GM19035 (cell line): ENCODE results near the gene FABP1.

Experiments used
- ATAC-seq: cut with Tn5 transposase; IDR thresholded peaks from one replicate; pipeline ENCODE4 v1.9.1; 2021; ENCODE audit not compliant: unreplicated experiment

FABP1 gene

DNA sequence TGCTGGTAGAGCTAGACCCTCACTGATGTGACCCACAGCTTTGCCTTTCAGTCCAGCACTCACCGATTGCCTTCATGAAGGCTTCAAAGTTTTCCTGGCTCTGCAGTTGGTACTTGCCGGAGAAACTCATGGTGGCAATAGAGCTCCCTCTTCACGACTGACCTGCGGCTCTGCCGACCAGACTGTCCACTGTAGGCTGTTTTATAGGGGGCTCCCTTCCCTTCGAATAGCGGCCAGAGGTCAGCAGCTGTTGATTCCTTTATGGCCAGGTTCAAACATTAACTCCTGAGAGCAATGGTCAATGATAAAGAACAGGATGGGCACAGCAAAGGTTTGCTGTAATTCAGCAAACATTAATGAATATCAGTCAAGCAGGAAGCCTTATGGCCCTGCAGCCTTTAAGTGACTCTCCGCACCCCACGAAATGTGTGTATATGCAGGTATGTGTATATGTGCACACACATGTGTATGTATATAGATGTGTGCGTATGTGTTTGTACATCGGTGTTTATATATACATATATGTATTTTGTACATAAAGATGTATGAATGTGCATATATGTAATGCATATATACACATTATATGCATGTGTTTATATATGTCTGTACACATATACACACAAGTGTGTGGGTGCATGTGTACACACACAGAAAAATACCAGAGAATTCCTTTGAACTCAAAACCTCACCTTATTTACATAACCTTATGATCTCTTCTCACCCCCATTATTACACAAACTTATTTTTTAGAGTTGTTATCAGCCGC is at the start of gene FABP1:
Gene FABP1 (minus strand): TSS at position 175 of the 766 bp plus-strand sequence. CDS start 45 bp downstream, at position 130.
- no peak for ATAC-seq

- no peak for ATAC-seq
These were observed 49.7 kb upstream of the FABP1 start for GRCh38 chr2:88177556-88177955.

- ATAC-seq, result no peak
These were observed 48.6 kb upstream of the FABP1 start for GRCh38 chr2:88176352-88176984.

- no peak for ATAC-seq
These were observed 45.0 kb upstream of the FABP1 start for GRCh38 chr2:88172882-88173281.

DNA sequence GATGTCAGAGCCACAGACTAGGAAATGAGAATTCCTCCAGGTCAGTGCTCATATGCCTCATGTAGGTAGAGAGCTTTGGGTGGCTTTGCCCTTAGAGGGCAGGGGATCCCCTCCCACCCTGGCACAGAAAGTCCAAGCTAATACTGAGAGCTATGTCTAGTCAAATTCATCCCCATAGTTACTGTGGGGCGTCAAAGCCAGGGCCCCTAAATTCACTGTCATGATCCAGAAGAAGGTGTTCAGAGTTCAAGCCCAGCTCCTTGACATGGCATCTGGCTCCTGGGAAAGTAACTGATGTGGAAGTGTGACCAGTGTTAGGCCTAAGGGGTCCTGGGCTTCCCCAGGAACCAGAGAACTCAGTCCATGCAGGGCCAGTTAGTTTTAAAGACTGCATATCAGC is 44.1 kb upstream of the FABP1 start:
- ATAC-seq, result no peak

DNA sequence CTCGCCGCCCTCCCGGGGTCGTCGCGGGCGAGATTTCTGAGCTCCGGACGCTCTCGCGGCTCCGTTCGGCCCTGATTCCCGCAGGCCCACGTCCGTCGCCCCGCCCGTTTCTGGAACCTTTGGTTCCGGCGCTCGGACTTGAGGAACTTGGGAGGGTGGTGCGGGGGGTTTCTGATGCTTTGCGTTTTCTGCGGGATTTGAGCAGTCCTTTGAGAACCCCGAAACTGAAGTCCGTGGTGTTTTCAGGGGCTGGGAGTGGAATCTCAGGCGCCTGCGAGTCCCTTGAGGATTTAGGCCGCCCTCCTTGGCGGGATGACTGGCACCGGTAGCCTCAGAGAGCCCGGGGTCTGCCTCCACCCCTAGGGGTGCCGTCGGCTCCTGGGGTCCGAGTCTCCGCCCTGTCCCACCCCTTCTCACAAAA is 42.6 kb upstream of the FABP1 start:
- no peak for ATAC-seq

DNA sequence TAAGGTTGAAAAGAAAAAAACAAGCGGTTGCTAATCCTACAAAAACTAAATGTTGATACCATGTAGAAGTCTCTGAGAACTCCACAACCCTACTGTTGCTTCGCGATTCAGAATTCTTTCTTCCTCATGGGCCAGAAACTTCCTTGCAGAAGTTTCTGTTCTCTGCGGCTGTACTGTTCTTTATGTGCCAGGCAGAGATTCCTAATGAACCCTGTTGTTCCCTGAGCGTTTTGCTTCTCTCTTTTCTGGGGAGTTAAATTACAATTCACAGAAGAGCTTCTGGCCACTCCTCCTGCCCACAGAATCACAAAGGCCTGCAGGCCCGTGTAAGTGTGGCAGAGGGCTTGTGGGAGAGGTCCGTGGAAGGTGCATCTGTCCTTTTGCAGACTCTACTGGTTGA is 40.5 kb upstream of the FABP1 start:
- no peak for ATAC-seq

DNA sequence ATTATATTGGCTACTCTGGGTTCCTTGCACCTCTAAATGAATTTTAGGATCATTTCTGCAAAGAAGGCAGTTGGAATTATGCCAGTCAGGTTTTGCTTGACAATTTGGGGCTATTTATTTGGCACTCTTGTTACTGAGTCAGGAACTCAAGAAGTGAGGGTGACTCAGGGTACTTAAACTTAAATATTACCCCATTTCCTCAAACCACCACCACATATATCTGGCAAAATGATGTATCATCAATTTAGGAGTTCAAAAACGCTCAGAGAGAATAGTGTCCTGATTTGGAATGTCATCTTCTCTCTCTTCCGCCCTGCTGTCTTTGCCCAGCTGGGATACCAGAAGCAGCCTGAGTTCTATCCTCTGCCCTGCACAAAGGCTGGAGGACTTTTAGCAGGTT is 39.9 kb upstream of the FABP1 start:
- no peak for ATAC-seq

- no peak for ATAC-seq
These were observed 37.6 kb upstream of the FABP1 start for GRCh38 chr2:88165332-88166003.

GRCh38 chr2:88161446-88162244 is 33.8 kb upstream of the FABP1 start:
- no peak for ATAC-seq

GRCh38 chr2:88160517-88160916 is 32.7 kb upstream of the FABP1 start:
- no peak for ATAC-seq

- no peak for ATAC-seq
These were observed 32.1 kb upstream of the FABP1 start for GRCh38 chr2:88159955-88160415.

- ATAC-seq, result no peak
These were observed 31.6 kb upstream of the FABP1 start for GRCh38 chr2:88159481-88159880.

- no peak for ATAC-seq
These were observed 21.1 kb upstream of the FABP1 start for GRCh38 chr2:88148929-88149438.

DNA sequence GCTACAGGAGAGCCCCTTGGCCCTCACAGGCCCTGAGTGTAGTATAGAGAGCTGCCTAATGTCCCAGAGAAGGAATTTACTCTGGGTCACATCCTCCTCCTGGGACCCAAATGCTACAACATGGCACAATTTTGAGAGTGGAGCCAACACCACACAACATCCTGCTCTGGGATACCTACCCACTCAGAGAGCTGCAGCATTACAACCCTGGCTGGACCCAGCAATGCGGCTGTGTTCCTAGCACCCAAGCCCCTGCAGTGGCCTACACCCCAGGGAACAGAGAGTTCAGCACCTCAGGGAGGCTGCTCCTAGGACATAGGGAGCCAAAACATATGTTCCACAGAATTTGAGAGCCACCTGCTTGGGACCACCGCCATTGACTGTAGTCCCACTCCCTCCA is 19.3 kb upstream of the FABP1 start:
- no peak for ATAC-seq

- no peak for ATAC-seq
These were observed 18.7 kb upstream of the FABP1 start for GRCh38 chr2:88146590-88146989.

DNA sequence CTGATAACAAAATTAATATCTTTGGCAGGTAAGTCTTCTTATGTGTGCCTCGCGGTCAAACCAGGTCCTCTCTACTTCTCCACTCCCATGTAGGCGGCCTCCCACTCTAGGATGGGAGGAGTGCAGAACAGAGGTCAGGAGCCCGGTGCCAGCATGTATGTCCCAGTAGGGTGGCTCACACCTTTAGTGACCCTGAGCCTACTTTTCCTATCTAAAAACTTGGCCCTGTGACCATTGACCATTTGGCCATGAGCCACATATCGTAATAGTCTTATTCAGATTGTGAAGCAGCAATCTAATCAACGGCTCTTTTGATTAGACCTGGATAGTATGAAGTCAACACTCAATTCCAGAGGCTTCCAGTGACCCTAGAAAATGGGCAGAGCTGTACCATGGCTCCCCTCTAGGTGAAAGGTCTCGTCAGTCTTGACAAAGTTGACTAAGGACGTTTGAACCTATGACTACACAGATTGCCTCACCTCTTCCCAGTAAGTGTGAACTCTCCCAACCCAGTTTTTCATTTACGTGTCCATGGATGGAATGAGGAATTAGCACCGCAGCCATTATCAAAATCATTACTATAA is 17.1 kb upstream of the FABP1 start:
- no peak for ATAC-seq

- no peak for ATAC-seq
These were observed 16.4 kb upstream of the FABP1 start for GRCh38 chr2:88144271-88144670.

DNA sequence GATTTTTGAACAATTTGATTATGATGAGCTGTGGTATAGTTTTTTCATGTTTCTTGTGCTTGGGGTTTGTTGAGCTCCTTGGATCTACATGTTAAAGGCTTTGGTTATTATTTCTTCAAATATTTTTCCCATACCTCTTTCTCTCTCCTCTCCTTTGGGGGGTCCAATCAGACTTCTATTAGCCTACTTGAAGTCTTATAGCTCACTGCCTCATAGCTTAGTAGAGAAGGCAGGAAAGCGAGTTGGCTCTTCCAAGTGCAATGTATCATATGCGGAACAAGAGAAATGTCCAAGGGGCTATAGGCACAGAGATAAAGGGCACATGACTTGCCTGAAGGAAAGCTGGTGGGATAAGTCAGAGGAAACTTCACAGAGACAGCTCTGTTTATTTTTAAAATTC is 14.1 kb upstream of the FABP1 start:
- no peak for ATAC-seq

- ATAC-seq, result no peak
These were observed 11.9 kb upstream of the FABP1 start for GRCh38 chr2:88139804-88140203.
